ENCODE results near the gene PRSS38. TPM values are rescaled to one million over a fixed set of nuclear protein-coding genes. Genes with fewer than 3 reads are reported as not detected.

Gene PRSS38
- total RNA-seq, 1 experiment from 2014 or later = not detected

GRCh38 chr1:227885135-227885647 lies 69.7 kb downstream of the PRSS38 start:
- DNase-seq (ENCODE audit: low spot score) = no peak

- DNase-seq (ENCODE audit: low spot score) = peak; percentile 39
Observed at GRCh38 chr1:227885648-227886502, 70.4 kb downstream of the PRSS38 start.

DNA sequence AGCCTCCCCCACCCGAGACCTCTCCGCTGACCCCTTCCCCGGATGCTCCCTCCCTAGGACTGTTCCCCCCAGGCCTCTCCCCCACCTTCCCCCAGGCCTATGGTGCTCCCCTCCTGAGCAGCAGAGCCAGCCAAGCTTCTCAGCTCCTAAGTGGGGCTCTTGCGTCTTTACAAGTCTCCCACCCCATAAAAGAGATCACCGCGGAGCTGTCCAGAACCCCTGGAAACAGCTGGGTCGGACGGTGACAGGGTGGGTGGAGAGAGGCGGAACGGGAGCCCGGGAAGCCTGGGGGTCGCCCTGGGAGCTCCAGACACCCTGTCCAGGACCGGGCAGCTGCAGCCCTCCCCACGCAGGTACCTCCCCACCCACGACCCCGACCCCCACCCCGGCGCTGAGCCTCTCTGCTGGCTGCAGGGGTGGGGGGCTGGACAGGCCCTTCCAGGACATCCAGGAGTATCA lies 71.1 kb downstream of the PRSS38 start:
- DNase-seq (ENCODE audit: low spot score) = no peak

DNA sequence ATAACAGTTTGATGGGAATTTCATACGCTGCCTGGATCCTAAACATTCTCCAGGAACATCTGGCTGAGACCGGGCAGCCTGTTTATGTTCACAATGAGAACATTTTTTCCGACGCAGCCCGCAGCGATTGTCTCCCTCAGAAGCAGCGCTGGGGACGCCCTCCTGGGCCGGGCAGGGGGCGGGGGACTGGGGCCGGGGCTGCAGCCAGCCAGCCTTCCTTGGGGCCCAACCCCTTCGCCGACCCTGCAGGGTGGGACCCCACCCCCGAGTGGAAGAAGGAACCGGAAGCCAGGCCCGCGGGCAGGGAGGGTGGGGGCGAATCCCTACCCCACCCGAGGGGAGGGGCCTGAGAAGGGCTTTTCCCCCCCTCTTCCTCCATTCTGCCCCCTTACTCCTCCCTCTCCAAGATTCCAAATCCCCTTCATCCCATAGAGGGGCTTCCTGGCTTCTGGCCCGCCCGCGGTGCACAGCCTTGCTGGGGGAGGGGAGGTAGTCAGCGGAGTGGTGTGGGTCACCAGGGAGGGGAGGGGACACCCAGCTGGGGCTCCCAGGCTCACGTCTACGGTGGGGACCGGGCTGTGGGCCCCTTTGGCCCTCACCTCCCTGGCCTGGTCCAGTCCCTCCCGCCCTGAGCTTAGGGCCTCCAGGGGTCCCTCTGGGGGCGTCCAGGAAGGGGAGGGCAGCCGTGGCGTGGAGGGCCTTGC lies 71.7 kb downstream of the PRSS38 start:
- DNase-seq (ENCODE audit: low spot score) = no peak

- DNase-seq (ENCODE audit: low spot score) = no peak
Observed at GRCh38 chr1:227887697-227888403, 72.4 kb downstream of the PRSS38 start.

DNA sequence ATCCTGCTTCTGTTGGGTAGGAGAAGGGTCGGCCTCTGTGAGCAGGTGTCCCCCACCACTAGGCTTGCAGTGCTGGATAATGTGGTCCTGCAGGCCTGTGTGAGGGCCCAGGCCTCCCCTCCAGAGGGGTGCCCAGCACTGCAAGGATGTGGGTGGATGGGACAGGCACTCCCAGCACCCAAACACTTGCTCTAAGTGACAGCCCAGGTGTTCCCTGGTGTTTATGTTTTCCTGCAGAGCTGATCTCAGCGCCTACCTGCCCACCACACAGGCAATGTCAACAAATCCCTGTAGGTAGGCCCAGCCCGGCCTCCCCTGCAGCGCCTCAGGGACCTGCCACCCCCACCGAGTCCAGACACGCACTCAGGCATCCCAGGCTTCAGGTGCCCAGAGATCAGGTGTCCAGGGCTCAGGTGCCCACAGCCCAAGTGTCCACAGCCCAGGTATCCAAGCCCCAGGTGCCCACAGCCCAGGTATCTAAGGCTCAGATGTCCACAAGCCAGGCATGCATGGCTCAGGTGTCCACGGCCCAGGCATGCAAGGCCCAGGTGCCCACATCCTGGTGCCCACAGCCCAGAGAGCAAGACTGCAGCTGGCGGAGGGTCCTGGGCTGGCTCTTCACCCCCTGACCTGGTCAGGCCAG lies 73.0 kb downstream of the PRSS38 start:
- DNase-seq (ENCODE audit: low spot score) = no peak

- no peak for DNase-seq (ENCODE audit: low spot score)
Observed at GRCh38 chr1:227889047-227889862, 73.8 kb downstream of the PRSS38 start.

GRCh38 chr1:227889863-227890405 lies 74.5 kb downstream of the PRSS38 start:
- DNase-seq (ENCODE audit: low spot score) = no peak

DNA sequence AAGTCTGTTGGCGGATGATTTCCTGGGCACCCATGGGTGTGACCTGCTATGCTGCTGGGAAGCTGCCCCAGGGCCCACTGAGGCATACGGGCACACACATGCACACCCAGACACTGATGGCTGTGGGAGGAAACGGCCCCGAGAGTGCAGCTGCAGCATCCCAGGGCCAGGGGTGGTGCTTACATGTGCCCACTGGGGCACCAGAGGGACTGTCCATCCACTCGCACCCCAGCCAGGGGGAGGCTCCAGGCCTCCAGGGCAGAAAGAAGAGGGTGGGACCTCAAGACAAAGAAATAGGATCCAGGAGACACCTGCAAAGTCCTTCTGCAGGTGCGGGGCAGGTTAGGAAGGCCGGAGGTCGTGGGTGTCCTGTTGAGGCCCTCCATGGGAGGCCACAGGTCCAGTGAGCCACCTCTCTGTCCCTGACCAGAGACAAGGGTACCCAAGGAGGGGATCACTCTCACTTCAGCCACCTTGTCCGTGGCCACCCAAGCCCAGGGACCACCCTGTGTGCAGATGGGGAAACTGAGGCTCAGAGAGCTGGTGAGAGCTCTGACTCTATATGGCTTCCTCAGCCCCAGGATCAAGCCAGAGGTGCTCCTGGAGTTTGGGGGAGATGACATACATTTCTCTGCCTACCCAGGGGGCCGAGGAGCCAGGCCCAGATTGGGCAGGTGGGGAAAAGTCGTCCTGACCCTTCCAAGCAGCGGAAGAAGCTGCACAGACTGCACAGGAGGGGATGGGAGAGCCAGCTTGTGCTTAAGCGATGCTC lies 75.2 kb downstream of the PRSS38 start:
- no peak for DNase-seq (ENCODE audit: low spot score)

DNA sequence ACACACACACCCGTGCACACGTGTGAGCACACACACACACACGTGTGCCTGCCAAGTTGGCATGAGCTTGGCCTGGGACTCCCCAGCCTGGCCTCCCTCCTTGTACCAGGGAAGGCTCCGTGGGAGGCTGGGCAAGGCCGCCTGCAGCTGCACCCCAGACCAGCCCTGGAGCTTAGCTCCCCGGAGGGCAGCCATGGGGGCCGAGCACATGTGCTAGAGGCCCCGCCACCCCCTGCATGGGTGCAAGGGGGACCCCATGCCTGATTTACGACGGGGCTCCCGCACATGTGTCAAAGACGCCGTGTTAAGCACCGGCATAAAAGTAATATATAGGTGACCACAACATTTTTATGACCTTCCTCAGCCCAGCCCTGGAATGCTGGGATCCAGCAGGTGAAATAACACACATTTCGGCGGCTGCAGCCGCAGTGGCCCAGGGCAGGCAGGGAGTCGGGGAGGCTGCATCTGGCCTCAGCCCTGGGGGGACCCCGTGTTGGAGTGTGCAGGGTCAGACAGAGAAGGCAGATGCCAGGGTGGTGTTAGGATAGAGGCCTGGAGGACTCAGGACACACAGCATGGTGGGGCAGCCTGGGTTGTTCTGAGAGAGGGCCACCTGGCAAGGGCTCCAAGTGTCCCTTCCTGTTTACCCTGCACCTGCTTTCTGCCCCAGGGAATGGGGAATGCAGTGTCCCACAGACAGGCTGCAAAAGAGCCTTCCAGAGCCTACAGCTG lies 75.9 kb downstream of the PRSS38 start:
- peak; percentile 65 for DNase-seq (ENCODE audit: low spot score)

DNA sequence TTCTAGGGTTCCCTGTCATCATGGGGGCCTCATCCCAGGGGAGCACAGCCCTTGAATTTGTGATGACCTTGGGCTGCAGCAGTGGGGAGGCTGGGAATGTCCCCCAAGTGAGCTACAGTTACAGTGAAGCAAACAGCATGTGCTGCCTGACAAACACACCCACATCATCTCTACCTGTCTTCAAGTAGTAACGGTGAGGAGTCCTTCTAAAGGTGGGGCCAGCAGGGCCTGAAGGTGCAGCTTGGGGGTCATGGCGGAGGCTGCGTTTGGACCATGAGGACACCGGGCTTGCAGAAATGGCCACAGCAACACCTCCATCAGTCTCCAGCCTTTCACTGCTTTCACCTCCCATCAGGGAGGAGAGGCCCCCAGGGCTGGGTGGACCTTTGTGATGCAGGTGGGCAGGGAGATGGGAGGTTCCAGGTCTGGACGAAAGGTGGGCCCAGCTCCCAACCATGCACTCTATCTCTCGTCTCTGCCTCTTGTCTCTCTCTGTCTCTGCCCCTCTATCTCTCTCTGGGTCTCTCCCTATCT lies 76.5 kb downstream of the PRSS38 start:
- no peak for DNase-seq (ENCODE audit: low spot score)

DNA sequence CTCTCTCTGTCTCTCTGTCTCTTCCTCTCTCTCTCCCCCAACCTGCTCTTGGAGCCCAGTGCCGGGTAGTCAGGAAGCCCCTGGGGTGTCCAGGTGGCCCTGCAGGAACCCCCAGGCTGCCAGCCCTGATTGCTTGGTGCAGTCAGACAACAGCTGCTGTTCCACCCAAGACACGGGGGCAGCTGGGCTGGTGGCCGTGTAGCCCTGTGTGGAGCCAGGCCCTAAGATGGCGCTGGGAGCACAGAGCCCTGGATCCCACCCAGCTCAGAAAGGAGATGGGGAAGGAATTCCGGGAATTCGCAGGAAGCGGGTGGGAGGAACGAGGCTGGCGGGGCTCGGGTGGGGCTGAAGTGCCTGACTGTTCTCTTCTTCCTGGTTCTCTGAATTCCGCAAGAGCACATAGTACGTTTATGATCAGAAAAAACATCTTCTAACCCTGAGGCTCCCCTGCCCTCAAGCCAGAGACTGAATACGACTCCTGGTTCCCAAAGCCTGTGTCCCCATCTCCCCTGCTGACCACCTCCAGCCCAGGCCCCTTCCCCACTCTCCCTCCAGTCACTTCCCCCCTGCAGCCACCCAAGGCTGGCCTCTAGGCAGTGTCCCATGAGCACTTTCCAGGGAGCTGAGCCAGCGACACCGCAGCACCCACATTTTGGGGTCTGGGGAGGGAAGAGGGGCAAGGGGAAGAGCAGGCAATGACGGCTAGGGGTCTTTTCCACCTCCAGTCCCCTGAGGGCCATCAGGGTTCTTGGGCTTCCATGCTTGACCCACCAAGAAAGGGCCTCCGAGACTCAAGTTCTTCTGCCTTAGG lies 77.2 kb downstream of the PRSS38 start:
- DNase-seq (ENCODE audit: low spot score) = peak; percentile 43

GRCh38 chr1:227893300-227893948 lies 77.9 kb downstream of the PRSS38 start:
- DNase-seq (ENCODE audit: low spot score) = no peak

DNA sequence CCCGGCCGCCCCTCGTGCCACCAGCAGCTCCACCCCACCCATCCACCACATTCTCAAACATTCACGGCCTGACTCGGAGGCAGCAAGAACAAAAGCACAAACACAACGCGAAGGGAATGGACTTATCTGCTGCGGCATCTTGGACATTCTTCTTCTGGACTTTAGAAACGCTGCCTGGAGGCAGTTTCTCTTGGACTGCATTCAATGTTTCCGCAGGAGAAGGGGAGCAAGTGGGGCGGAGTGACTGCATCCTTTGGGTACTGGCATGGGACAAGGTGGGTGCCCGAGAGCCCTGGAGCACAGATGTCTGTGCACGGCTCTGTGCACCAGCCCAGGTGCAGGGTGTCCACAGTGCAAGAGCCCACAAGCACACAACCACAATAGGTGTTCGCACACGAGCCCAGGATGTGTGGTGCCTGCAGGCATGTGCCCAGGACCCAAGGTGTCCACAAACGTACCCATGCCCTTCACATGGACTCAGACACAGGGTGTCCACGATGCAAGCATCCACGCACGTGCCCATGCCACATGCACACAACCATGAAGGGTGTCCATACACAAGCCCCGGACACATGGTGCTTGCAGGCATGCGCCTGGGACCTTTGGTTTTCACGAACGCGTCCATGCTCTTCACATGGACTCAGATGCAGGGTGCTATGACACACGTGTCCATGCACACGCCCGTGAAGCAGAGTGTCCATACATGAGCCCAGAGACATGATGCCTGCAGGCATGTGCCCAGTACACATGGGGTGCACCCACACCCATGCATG lies 78.7 kb downstream of the PRSS38 start:
- DNase-seq (ENCODE audit: low spot score) = no peak

DNA sequence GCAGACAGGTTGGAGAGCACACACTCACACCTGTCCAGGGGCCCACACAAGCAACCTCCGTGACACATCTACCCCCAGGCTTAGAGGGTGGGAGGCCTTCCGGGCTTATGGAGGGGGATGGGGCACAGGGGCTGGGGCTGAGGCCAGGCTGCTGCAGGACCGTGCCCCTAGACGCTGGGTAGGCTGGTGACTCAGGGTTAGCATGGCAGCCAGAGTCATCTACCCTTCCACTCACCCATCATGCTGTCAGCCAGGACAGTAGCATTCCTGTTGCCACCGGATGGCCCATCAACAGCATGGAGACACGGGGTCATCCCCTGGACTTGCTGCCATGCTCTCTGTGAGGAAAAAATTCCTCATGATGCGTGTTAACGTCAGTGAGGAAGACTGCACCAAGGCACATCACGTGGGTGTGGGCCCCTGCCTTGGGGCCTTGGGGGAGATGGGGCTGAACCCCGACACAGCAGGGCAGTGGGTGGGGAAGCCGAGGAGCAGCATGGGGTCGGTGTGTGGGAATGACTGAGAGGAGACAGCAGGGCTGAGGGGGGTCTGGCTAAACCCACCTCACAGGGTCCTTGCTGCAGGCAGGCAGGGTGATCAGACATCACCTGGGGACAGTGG lies 79.5 kb downstream of the PRSS38 start:
- no peak for DNase-seq (ENCODE audit: low spot score)

Measured in HT-29 (cell line).